Measurements from ENCODE around the gene QSOX2.

DNA sequence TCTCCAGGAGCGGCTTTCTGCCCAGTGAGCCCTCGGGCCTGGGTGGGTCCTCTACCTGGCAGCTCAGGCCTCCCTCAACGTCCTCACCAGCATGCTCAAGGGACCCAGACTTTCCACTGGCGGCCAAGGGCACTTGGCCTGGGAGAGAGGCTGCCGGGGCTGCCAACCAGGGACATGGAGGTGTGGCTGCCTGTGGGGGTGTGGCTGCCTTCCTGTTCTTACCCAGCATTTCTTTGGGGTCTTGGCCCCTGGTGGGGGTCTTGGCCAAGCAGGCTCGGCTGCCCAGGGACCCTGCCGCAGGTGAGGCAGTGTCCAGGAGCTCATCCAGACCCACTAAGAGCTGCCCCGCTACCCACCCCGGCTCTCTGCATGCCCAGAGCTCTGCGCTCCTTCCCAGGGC lies 7.2 kb upstream of the QSOX2 start:
- TF ChIP-seq, protein P1, sequence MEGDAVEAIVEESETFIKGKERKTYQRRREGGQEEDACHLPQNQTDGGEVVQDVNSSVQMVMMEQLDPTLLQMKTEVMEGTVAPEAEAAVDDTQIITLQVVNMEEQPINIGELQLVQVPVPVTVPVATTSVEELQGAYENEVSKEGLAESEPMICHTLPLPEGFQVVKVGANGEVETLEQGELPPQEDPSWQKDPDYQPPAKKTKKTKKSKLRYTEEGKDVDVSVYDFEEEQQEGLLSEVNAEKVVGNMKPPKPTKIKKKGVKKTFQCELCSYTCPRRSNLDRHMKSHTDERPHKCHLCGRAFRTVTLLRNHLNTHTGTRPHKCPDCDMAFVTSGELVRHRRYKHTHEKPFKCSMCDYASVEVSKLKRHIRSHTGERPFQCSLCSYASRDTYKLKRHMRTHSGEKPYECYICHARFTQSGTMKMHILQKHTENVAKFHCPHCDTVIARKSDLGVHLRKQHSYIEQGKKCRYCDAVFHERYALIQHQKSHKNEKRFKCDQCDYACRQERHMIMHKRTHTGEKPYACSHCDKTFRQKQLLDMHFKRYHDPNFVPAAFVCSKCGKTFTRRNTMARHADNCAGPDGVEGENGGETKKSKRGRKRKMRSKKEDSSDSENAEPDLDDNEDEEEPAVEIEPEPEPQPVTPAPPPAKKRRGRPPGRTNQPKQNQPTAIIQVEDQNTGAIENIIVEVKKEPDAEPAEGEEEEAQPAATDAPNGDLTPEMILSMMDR (IDR thresholded peaks at IDR 0.05), result no peak
- TF ChIP-seq POLR2A (IDR thresholded peaks at IDR 0.05), result no peak

All from right lobe of liver (tissue), 4 donors.